MM.1S (cell line): ENCODE measurements around the gene AUTS2.

Experiments used
- DNase-seq: peaks from one replicate; pipeline ENCODE4 v3.0.0-alpha.2; 2015
- H2AFZ ChIP-seq: fragments of 300-600 bp; sonication (generic); 2 replicates; pipeline ENCODE4 v1.6.0; 2016; ENCODE audit warnings: antibody characterized with exemption, low read length
- H3F3A ChIP-seq: fragments of 300-600 bp; sonication (generic); 2 replicates; pipeline ENCODE4 v1.6.1; 2016; ENCODE audit warnings: mild to moderate bottlenecking, antibody characterized with exemption, low read length, moderate library complexity, mixed read lengths; ENCODE audit not compliant: insufficient read depth
- H3K27ac ChIP-seq: fragments of 300-600 bp; sonication (generic); 2 replicates; pipeline ENCODE4 v1.5.1; 2016; ENCODE audit warnings: mild to moderate bottlenecking, low read length
- H3K27me3 ChIP-seq: fragments of 300-600 bp; sonication (generic); replicated peaks from 2 replicates; pipeline ENCODE4 v1.6.0; 2016; ENCODE audit warnings: low read length; ENCODE audit not compliant: insufficient read depth
- H3K36me3 ChIP-seq: fragments of 300-600 bp; sonication (generic); replicated peaks from 2 replicates; pipeline ENCODE4 v1.6.1; 2016; ENCODE audit warnings: mild to moderate bottlenecking, low read length, mixed read lengths; ENCODE audit not compliant: insufficient read depth
- H3K4me1 ChIP-seq: fragments of 300-600 bp; sonication (generic); 2 replicates; pipeline ENCODE4 v1.6.1; 2016; ENCODE audit warnings: low read length, mixed read lengths
- H3K4me2 ChIP-seq: fragments of 300-600 bp; sonication (generic); 2 replicates; pipeline ENCODE4 v1.6.0; 2016; ENCODE audit warnings: low read depth, low read length
- H3K4me3 ChIP-seq: fragments of 300-600 bp; sonication (generic); 2 replicates; pipeline ENCODE4 v1.5.1; 2016; ENCODE audit warnings: low read length, mixed read lengths
- H3K79me2 ChIP-seq: fragments of 300-600 bp; sonication (generic); 2 replicates; pipeline ENCODE4 v1.6.1; 2016; ENCODE audit warnings: mixed run types, low read length, mixed read lengths
- H3K9ac ChIP-seq: fragments of 300-600 bp; sonication (generic); 2 replicates; pipeline ENCODE4 v1.6.1; 2016; ENCODE audit warnings: low read length, mixed read lengths
- H3K9me2 ChIP-seq: fragments of 300-600 bp; sonication (generic); replicated peaks from 2 replicates; pipeline ENCODE4 v1.6.1; 2016; ENCODE audit warnings: mild to moderate bottlenecking, low read length, mixed read lengths; ENCODE audit not compliant: insufficient read depth
- H3K9me3 ChIP-seq: fragments of 300-600 bp; sonication (generic); replicated peaks from 2 replicates; pipeline ENCODE4 v1.6.1; 2016; ENCODE audit warnings: mild to moderate bottlenecking, low read length, mixed read lengths; ENCODE audit not compliant: insufficient read depth
- H4K20me1 ChIP-seq: fragments of 300-600 bp; sonication (generic); 2 replicates; pipeline ENCODE4 v1.6.1; 2016; ENCODE audit warnings: mild to moderate bottlenecking, low read length, moderate library complexity, mixed read lengths; ENCODE audit not compliant: insufficient read depth
- CTCF ChIP-seq: fragments of 300-600 bp; sonication (generic); IDR thresholded peaks from 2 replicates; pipeline ENCODE4 v1.5.1; 2016; ENCODE audit warnings: antibody characterized with exemption, low read length, mixed read lengths
- EZH2 ChIP-seq: fragments of 300-600 bp; sonication (generic); optimal IDR thresholded peaks from 2 replicates; pipeline ENCODE3; 2017; ENCODE audit warnings: low read depth, mild to moderate bottlenecking, antibody characterized with exemption, low read length, mixed read lengths
- EZH2phosphoT487 ChIP-seq: fragments of 300-600 bp; sonication (generic); IDR thresholded peaks from 2 replicates; pipeline ENCODE4 v1.6.1; 2018; ENCODE audit warnings: antibody characterized with exemption, low read length

The AUTS2 gene

GRCh38 chr7:70152313-70152712, 554.0 kb downstream of the AUTS2 start:
- no peaks in the 10 kb centered on the region for H3K36me3 ChIP-seq
- H3K9me2 ChIP-seq, result no peaks in the 10 kb centered on the region
- H3K27ac ChIP-seq, result no peak overlapping the region
- H3F3A ChIP-seq, result no peaks in the 10 kb centered on the region
- no peak overlapping the region for H3K4me3 ChIP-seq
- TF ChIP-seq EZH2 (no peak), CTCF (no peak), EZH2phosphoT487 (no peak)
- DNase-seq, result no peak
- H3K27me3 ChIP-seq, result no peaks in the 10 kb centered on the region
- no peaks in the 10 kb centered on the region for H3K79me2 ChIP-seq
- no peak overlapping the region for H3K4me2 ChIP-seq
- no peaks in the 10 kb centered on the region for H4K20me1 ChIP-seq
- no peak overlapping the region for H2AFZ ChIP-seq
- H3K9ac ChIP-seq, result no peak overlapping the region
- no peaks in the 10 kb centered on the region for H3K4me1 ChIP-seq
- H3K9me3 ChIP-seq, result no peaks in the 10 kb centered on the region

GRCh38 chr7:70153933-70154332, 555.7 kb downstream of the AUTS2 start:
- no peak overlapping the region for H3K4me3 ChIP-seq
- H3K9ac ChIP-seq, result no peak overlapping the region
- H3K9me2 ChIP-seq, result no peaks in the 10 kb centered on the region
- H3K36me3 ChIP-seq, result no peaks in the 10 kb centered on the region
- no peak overlapping the region for H3K27ac ChIP-seq
- no peak overlapping the region for H2AFZ ChIP-seq
- H3K4me2 ChIP-seq, result no peak overlapping the region
- TF ChIP-seq CTCF, result no peak
- no peak for TF ChIP-seq EZH2
- TF ChIP-seq EZH2phosphoT487, result no peak
- no peaks in the 10 kb centered on the region for H3K27me3 ChIP-seq
- no peaks in the 10 kb centered on the region for H3F3A ChIP-seq
- no peaks in the 10 kb centered on the region for H3K4me1 ChIP-seq
- DNase-seq, result no peak
- no peaks in the 10 kb centered on the region for H3K9me3 ChIP-seq
- no peaks in the 10 kb centered on the region for H4K20me1 ChIP-seq
- H3K79me2 ChIP-seq, result no peaks in the 10 kb centered on the region

DNA sequence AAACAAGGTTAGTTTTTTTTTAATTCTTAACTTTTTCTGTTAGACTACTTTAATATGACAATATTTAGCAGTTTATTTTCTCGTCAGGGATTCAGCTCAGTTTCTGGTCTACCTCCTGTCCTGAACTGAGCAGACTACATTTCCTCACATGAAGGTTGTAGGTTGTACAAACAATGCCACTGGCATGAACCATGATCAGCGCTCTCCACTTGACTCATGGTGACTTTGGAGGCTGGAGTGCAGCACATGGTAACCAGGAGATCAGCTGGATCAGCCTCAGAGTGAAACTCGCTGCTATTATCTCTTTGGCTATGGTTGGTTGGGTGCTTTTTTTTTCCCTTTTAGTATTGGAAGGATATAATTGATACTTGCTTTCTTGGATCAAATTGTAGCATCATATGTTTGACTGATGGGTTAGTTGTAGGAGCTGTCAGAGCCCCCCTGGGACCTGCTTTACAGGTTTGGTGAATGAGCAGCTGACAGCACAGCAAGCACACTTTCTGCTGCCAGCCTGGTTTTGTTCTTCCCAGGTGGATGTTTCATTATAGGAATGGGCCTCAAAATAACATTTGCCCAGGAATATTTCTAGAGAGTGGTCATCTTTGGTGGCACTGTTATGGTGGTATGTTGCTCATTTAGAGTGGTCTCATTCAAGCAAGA, 556.4 kb downstream of the AUTS2 start:
- TF ChIP-seq CTCF (no peak), EZH2phosphoT487 (no peak), EZH2 (no peak)
- DNase-seq, result no peak
- Histone ChIP-seq H3K36me3 (no peaks in the 10 kb centered on the region), H3K4me3 (no peak overlapping the region), H3K9ac (no peak overlapping the region), H3K27me3 (no peaks in the 10 kb centered on the region), H3K4me2 (no peak overlapping the region), H3K4me1 (no peaks in the 10 kb centered on the region), H3K9me3 (no peaks in the 10 kb centered on the region), H3F3A (no peaks in the 10 kb centered on the region), H3K9me2 (no peaks in the 10 kb centered on the region), H2AFZ (no peak overlapping the region), H3K79me2 (no peaks in the 10 kb centered on the region), H3K27ac (no peak overlapping the region), H4K20me1 (no peaks in the 10 kb centered on the region)
